Neural progenitor cell (in vitro differentiated cells): Measurements from ENCODE around the gene SLC3A2. TPM values are rescaled to one million over a fixed set of nuclear protein-coding genes. Genes with fewer than 3 reads are reported as not detected.

Source experiments
- DNase-seq: peaks from one replicate; pipeline ENCODE4 v3.0.0-alpha.2; 2016; ENCODE audit warnings: low spot score
- H2AFZ ChIP-seq: fragments of 200-600 bp; sonication (generic); replicated peaks from 2 replicates; pipeline ENCODE4 v1.6.1; 2016; ENCODE audit warnings: antibody characterized with exemption
- H3F3A ChIP-seq: fragments of 200-600 bp; sonication (generic); 2 replicates; pipeline ENCODE4 v1.6.1; 2016; ENCODE audit warnings: antibody characterized with exemption, low read depth
- H3K27ac ChIP-seq: fragments of 200-600 bp; sonication (generic); 2 replicates; pipeline ENCODE4 v1.5.1; 2016; ENCODE audit warnings: mild to moderate bottlenecking
- H3K27me3 ChIP-seq: fragments of 200-600 bp; sonication (generic); 2 replicates; pipeline ENCODE4 v1.6.1; 2016; ENCODE audit warnings: mild to moderate bottlenecking, moderate library complexity
- H3K36me3 ChIP-seq: fragments of 200-600 bp; sonication (generic); 2 replicates; pipeline ENCODE4 v1.5.1; 2016
- H3K4me1 ChIP-seq: fragments of 200-600 bp; sonication (generic); 2 replicates; pipeline ENCODE4 v1.6.1; 2016; ENCODE audit warnings: mixed run types
- H3K4me2 ChIP-seq: fragments of 200-600 bp; sonication (generic); 2 replicates; pipeline ENCODE4 v1.6.1; 2016
- H3K4me3 ChIP-seq: fragments of 200-600 bp; sonication (generic); 2 replicates; pipeline ENCODE4 v1.5.1; 2016
- H3K79me2 ChIP-seq: fragments of 200-600 bp; sonication (generic); 2 replicates; pipeline ENCODE4 v1.6.1; 2016; ENCODE audit warnings: low read depth
- H3K9ac ChIP-seq: fragments of 200-600 bp; sonication (generic); 2 replicates; pipeline ENCODE4 v1.6.1; 2016
- H3K9me3 ChIP-seq: fragments of 200-600 bp; sonication (generic); 2 replicates; pipeline ENCODE4 v1.5.1; 2016; ENCODE audit warnings: low read depth
- H4K20me1 ChIP-seq: fragments of 200-600 bp; sonication (generic); 2 replicates; pipeline ENCODE4 v1.6.1; 2016; ENCODE audit warnings: low read depth
- H3K27ac Mint-ChIP-seq: 3 replicates; pipeline ENCODE4 v1.8.0; 2021; ENCODE audit warnings: mixed read lengths
- H3K27me3 Mint-ChIP-seq: 2 replicates; pipeline ENCODE4 v1.8.0; 2022; ENCODE audit warnings: low read depth, mild to moderate bottlenecking, inconsistent platforms, moderate library complexity, mixed read lengths; ENCODE audit not compliant: insufficient read depth
- H3K36me3 Mint-ChIP-seq: 3 replicates; pipeline ENCODE4 v1.8.0; 2021; ENCODE audit warnings: mixed read lengths
- H3K4me1 Mint-ChIP-seq: 3 replicates; pipeline ENCODE4 v1.8.0; 2021; ENCODE audit warnings: mixed read lengths
- H3K4me3 Mint-ChIP-seq: 3 replicates; pipeline ENCODE4 v1.8.0; 2021; ENCODE audit warnings: mild to moderate bottlenecking, moderate library complexity, mixed read lengths
- H3K9me3 Mint-ChIP-seq: 3 replicates; pipeline ENCODE4 v1.8.0; 2020; ENCODE audit warnings: mixed read lengths
- EZH2 ChIP-seq: fragments of 200-600 bp; sonication (generic); IDR thresholded peaks from 2 replicates; pipeline ENCODE4 v1.6.1; 2017; ENCODE audit warnings: antibody characterized with exemption, mild to moderate bottlenecking, moderate library complexity
- EZH2phosphoT487 ChIP-seq: fragments of 200-600 bp; sonication (generic); IDR thresholded peaks from 2 replicates; pipeline ENCODE4 v1.6.1; 2017; ENCODE audit warnings: antibody characterized with exemption
- total RNA-seq: library from RNA; depleted of rRNA; stranded (reverse); fragments of >200 nt; gene quantifications from 2 replicates; pipeline ENCODE4 v1.2.3, GENCODE V29; 2015; ENCODE audit warnings: low replicate concordance
- TF ChIP-seq, protein P1 (sequence below): fragments of 200-600 bp; sonication (generic); IDR thresholded peaks from 2 replicates; pipeline ENCODE4 v1.5.1; 2017; ENCODE audit warnings: antibody characterized with exemption, mild to moderate bottlenecking

Gene SLC3A2
- total RNA-seq, 1 donor from 2014 or later: 99.8 TPM

- DNase-seq: no peak
- H3K4me2 ChIP-seq: peak overlapping the region; percentile 89
- Mint-ChIP-seq H3K27me3 (peaks cover 7% of the 10 kb centered on the region), H3K9me3 (no peaks in the 10 kb centered on the region), H3K4me1 (peaks cover 46% of the 10 kb centered on the region), H3K4me3 (peak overlapping the region; percentile 99), H3K27ac (no peak overlapping the region), H3K36me3 (peaks cover 37% of the 10 kb centered on the region)
- TF ChIP-seq, protein P1, sequence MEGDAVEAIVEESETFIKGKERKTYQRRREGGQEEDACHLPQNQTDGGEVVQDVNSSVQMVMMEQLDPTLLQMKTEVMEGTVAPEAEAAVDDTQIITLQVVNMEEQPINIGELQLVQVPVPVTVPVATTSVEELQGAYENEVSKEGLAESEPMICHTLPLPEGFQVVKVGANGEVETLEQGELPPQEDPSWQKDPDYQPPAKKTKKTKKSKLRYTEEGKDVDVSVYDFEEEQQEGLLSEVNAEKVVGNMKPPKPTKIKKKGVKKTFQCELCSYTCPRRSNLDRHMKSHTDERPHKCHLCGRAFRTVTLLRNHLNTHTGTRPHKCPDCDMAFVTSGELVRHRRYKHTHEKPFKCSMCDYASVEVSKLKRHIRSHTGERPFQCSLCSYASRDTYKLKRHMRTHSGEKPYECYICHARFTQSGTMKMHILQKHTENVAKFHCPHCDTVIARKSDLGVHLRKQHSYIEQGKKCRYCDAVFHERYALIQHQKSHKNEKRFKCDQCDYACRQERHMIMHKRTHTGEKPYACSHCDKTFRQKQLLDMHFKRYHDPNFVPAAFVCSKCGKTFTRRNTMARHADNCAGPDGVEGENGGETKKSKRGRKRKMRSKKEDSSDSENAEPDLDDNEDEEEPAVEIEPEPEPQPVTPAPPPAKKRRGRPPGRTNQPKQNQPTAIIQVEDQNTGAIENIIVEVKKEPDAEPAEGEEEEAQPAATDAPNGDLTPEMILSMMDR: no peak
- TF ChIP-seq EZH2phosphoT487 (no peak), EZH2 (no peak)
- peak overlapping the region; percentile 70 for H3K27ac ChIP-seq
- peaks cover 72% of the 10 kb centered on the region for H3F3A ChIP-seq
- no peak overlapping the region for H2AFZ ChIP-seq
- peak overlapping the region; percentile 95 for H3K9ac ChIP-seq
- peaks cover 53% of the 10 kb centered on the region for H4K20me1 ChIP-seq
- no peaks in the 10 kb centered on the region for H3K9me3 ChIP-seq
- H3K79me2 ChIP-seq: peaks cover 66% of the 10 kb centered on the region
- no peaks in the 10 kb centered on the region for H3K27me3 ChIP-seq
- peak overlapping the region; percentile 87 for H3K4me3 ChIP-seq
- peaks cover 33% of the 10 kb centered on the region for H3K36me3 ChIP-seq
- peaks cover 26% of the 10 kb centered on the region for H3K4me1 ChIP-seq
Measured at GRCh38 chr11:62853279-62853965, 27.3 kb upstream of the SLC3A2 start.

DNA sequence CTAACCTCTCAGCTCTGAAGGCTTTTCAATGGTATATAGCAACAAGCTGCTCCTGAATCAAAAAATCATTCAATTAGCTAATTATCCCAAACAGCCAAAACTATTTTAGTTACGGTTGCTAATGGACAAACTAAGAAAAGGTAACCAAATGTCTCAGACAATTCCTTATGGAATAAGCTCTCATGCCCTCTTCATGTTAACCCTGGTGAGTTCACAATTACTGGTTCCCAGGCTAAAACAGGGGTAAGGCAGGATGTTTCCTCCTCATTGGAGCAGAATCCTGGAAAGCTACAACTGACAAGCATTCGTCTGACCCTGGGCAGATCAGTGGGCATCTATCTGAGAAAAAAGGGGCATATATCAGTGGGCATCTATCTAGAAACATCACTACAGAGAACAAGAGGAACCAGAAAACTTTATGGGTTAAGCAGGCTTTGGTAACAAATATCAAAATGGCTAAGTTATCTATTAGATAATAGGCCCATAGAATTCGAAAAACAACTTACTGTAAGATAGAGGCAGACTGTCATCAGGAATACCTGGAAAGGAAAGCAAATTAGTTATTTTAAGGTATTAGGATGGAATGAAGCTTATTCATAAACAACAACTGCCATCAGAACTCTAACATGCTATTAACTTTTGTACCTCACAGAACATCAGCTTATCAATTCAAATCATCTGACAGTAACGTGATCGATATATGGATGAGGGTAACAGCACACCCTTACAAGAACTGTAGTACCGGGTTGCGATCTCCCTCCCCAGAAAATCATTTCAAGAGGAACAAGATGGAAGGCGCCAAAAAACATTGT, 26.5 kb upstream of the SLC3A2 start:
- Mint-ChIP-seq H3K36me3 (peaks cover 37% of the 10 kb centered on the region), H3K4me3 (peak overlapping the region; percentile 99), H3K9me3 (no peaks in the 10 kb centered on the region), H3K27me3 (peaks cover 9% of the 10 kb centered on the region), H3K4me1 (peaks cover 50% of the 10 kb centered on the region), H3K27ac (no peak overlapping the region)
- Histone ChIP-seq H3K4me3 (peak overlapping the region; percentile 87), H3K9ac (peak overlapping the region; percentile 95), H3F3A (peaks cover 72% of the 10 kb centered on the region), H4K20me1 (peaks cover 54% of the 10 kb centered on the region), H2AFZ (no peak overlapping the region), H3K79me2 (peaks cover 74% of the 10 kb centered on the region), H3K36me3 (peaks cover 33% of the 10 kb centered on the region), H3K9me3 (no peaks in the 10 kb centered on the region), H3K4me1 (peaks cover 26% of the 10 kb centered on the region), H3K27me3 (no peaks in the 10 kb centered on the region), H3K27ac (peak overlapping the region; percentile 70), H3K4me2 (peak overlapping the region; percentile 89)
- no peak for DNase-seq
- TF ChIP-seq, protein P1: no peak

DNA sequence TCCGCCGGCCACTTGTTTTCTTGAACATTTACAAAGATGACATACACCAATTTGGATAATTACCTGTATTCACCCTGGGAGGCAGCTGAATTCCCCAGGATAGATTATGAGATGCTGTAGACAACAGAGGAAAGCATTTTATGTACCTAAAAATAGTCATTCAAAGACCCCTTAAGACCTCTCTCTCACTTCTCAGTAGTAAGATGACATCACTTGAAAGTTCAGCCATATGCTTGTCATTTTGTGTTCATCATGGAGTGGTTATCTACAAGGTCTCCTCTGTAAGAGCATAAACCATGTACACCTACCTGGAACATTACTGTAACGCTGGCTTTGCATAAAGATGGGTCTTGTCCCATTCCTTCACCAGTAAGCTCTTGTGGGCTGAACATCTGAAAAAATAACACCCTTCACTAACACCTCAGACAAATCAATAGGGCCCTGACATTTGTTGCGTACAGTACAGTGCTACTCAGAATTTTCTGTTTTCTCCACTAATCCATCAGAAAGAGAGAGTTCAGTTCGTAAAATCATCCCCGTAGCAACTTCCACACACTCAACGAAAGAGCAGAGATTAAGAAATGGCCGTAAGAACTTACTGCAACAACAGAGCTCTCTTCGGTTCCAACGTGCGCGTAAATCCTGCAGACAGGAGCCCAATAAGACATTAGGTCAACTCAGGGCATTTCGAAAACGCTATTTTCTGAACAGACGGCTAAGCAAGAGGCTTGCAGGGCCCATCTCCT, 25.7 kb upstream of the SLC3A2 start:
- H3K27me3 Mint-ChIP-seq: peaks cover 9% of the 10 kb centered on the region

More for the DNA sequence above, 25.7 kb upstream of the SLC3A2 start:
- Mint-ChIP-seq H3K36me3 (peaks cover 43% of the 10 kb centered on the region), H3K4me3 (peak overlapping the region; percentile 99), H3K9me3 (no peaks in the 10 kb centered on the region), H3K4me1 (peaks cover 58% of the 10 kb centered on the region), H3K27ac (peak overlapping the region; percentile 98)
- H4K20me1 ChIP-seq: peaks cover 60% of the 10 kb centered on the region
- no peaks in the 10 kb centered on the region for H3K27me3 ChIP-seq
- TF ChIP-seq EZH2phosphoT487 (no peak), EZH2 (no peak)
- TF ChIP-seq, protein P1: no peak
- peaks cover 82% of the 10 kb centered on the region for H3K79me2 ChIP-seq
- H2AFZ ChIP-seq: no peak overlapping the region
- H3K36me3 ChIP-seq: peaks cover 33% of the 10 kb centered on the region
- H3F3A ChIP-seq: peaks cover 71% of the 10 kb centered on the region
- H3K4me3 ChIP-seq: peak overlapping the region; percentile 87
- H3K9me3 ChIP-seq: no peaks in the 10 kb centered on the region
- H3K9ac ChIP-seq: peak overlapping the region; percentile 95
- peak overlapping the region; percentile 89 for H3K4me2 ChIP-seq
- peaks cover 26% of the 10 kb centered on the region for H3K4me1 ChIP-seq
- H3K27ac ChIP-seq: peak overlapping the region; percentile 62
- DNase-seq: no peak
